Erythroblast (primary cell): ENCODE data around the gene DENND6A.
"Not testable (repeated sequence)": the region's sequence is repeated elsewhere in the genome, so short reads cannot be mapped to it uniquely, and the experiment has no call there.

Source experiments
- DNase-seq, 2 experiments: peaks; one replicate each; lab custom pipeline; 2025; lab: John Stamatoyannopoulos, UW
- GATA1 ChIP-seq: IDR thresholded peaks from 2 replicates; pipeline ENCODE4 v1.6.1; 2011; ENCODE audit warnings: low read depth, mild to moderate bottlenecking, control low read depth, low read length, moderate library complexity
- POLR2A ChIP-seq: IDR thresholded peaks from 2 replicates; pipeline ENCODE4 v1.6.1; 2011; ENCODE audit warnings: mild to moderate bottlenecking, low read length

DENND6A gene

GRCh38 chr3:57706462-57706861 is 13.6 kb upstream of the DENND6A start:
- no peak for TF ChIP-seq GATA1
- no peak for TF ChIP-seq POLR2A
- no peak for DNase-seq

GRCh38 chr3:57705351-57705750 is 12.5 kb upstream of the DENND6A start:
- DNase-seq, result not testable (repeated sequence)

GRCh38 chr3:57701781-57702180 is 8.9 kb upstream of the DENND6A start:
- DNase-seq, result no peak
- TF ChIP-seq POLR2A (no peak), GATA1 (no peak)

GRCh38 chr3:57700737-57701136 is 7.9 kb upstream of the DENND6A start:
- TF ChIP-seq GATA1 (no peak), POLR2A (no peak)
- DNase-seq, result no peak

DNA sequence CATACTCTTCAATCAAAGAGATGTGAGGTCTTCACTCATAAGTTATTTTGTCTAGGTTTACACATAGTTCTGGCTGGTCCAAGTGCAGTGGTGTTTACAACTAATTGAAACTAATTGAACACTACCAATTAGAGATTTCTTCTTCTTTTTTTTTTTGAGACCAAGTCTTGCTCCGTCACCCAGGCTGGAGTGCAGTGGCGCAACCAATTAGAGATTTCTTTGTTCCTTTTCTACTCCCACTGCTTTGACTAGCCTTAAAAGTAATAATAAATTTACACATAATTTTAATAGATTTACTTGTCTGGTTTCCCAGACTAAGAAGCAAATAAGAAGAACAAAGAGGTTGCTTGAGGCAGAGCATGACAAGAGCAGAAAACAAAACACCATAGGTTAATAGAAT is 6.7 kb upstream of the DENND6A start:
- no peak for DNase-seq
- no peak for TF ChIP-seq GATA1
- no peak for TF ChIP-seq POLR2A

DNA sequence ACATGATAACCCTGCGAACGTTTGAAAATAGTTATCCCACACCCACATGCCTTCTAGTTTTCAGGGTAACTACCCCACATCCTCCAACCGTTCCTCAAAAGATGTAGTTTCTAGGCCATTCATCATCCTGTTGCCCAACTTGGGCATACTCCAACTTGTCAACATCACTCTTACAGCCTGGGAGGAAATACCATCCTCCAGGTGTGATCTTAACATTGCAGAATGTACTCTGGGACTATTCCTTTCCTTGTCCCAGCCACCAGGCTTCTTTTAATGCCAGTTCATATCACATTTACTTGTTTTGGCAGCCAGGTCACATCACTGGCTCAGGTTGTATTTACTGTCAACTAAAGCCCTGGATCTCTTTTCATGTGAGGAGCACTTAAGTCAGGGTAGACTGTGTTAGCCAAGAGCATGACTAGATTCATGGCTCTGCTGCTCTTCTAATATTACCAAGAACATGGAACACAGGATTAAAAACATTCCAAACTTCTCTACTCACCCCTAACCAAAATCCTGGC is 4.0 kb upstream of the DENND6A start:
- TF ChIP-seq GATA1 (no peak), POLR2A (no peak)
- peak; percentile 27 to 53 for DNase-seq

- no peak for TF ChIP-seq POLR2A
- no peak for TF ChIP-seq GATA1
- DNase-seq, result no peak
Measured at GRCh38 chr3:57694146-57694545, 1.3 kb upstream of the DENND6A start.

DNA sequence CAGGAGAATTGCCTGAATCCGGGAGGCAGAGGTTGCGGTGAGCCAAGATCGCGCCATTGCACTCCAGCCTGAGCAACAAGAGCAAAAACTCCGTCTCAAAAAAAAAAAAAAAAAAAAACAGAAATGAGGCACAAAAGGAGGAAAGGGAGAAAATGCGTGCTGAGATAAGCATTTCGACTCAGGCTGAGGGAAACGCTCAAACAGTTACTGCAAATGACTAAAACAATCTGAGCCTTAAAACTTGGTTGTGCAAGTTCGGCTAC is 813 bp downstream of the DENND6A start:
- peak; percentile 69 to 75 for DNase-seq

- no peak for TF ChIP-seq POLR2A
- TF ChIP-seq GATA1, result no peak
- peak; percentile 34 to 50 for DNase-seq
Measured at GRCh38 chr3:57691411-57692132, 1.3 kb downstream of the DENND6A start.

DNA sequence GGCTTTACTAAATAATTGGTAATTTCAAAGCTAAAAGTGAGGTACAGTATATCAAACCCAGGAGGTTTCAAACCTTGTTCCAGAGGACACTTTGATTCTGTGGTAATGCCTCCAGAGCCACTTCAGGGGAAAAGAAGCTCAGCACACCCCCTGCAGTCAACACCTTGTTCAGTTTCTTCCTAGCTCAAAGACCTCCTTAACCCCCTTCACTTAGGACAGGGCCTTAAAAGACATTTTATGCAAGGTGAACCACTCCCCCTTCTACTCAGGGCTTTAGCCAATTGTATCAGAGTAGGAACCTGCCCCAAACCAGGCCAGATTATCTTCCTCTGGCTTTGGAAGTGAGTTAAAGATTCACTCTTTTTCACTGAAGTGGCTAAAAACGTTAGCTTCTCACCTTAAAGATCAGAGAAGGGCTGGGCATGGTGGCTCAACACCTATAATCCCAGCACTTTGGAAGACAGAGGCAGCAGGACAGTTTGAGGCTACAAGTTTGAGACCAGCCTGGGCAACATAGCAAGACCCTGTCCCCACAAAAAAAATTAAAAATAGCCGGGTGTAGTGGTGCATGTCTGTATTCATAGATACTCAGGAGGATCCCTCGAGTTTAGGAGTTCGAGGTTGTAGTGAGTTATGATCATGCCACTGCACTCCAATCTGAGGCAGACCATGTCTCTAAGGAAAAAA is 3.4 kb downstream of the DENND6A start:
- peak in 1 of 2 experiments; percentile 7 for DNase-seq
- TF ChIP-seq POLR2A (no peak), GATA1 (no peak)

- DNase-seq, result no peak
- no peak for TF ChIP-seq GATA1
- no peak for TF ChIP-seq POLR2A
Measured at GRCh38 chr3:57688291-57688690, 4.6 kb downstream of the DENND6A start.

DNA sequence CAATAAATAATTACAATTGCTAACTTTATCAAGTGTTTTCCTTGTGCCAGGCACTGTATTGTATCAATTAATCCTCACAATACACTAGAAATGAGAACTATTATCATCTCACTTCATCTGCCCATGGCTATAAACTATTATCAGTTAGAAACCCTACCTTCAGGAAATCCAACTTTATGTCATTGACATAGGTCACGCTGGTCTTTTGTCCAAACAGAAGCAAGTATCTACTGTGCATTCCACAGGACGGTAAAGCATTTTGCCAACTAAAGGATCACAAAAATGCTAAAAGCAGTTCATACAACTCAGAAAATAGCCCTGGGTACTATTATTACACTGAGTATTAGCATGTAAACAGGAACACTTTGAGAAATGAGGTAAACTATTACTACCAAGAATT is 9.6 kb downstream of the DENND6A start:
- no peak for TF ChIP-seq POLR2A
- no peak for TF ChIP-seq GATA1
- DNase-seq, result no peak

GRCh38 chr3:57682284-57682683 is 10.6 kb downstream of the DENND6A start:
- TF ChIP-seq POLR2A, result no peak
- no peak for DNase-seq

- no peak for DNase-seq
Measured at GRCh38 chr3:57681691-57682090, 11.2 kb downstream of the DENND6A start.

DNA sequence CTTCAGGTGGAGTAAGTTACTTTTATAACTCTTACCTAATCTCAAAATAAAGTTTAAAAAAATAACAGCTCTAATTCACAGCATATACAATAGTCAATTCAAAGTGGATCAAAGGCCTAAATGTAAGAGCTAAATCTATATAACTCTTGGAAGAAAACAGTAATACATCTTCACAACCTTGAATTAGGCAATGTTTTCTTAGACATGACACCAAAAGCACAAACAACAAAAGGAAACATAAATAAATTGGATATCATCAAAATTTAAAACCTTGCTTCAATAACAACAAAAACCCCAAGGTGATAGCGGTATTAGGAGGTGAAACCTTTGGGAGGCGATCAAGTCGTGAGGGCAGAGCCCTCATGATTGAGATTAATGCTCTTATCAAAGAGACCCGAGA is 12.8 kb downstream of the DENND6A start:
- TF ChIP-seq GATA1 (no peak), POLR2A (no peak)

More at GRCh38 chr3:57681691-57682090, 11.2 kb downstream of the DENND6A start:
- TF ChIP-seq POLR2A (no peak), GATA1 (no peak)

DNA sequence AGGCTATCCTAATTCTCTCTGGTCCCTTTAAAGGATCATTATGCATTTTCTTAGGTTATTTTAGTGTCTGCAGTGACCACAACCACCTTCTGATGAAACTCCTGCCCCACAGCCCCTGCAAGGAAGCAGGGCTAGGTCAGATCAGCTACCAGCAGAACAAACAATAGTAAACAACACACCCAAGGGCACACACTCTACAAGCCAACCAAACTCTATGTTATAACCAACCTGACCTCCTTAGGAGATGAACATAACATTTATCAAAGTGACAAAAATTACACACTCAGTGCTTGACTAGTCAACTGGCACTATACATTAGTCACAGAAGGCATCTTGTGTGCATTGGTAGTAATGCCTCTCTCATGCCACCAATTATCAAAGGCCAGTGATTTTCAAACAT is 17.3 kb downstream of the DENND6A start:
- TF ChIP-seq GATA1 (no peak), POLR2A (no peak)

More for the DNA sequence above, 12.8 kb downstream of the DENND6A start:
- DNase-seq, result no peak

More for the DNA sequence above, 17.3 kb downstream of the DENND6A start:
- DNase-seq, result no peak
